ENCODE measurements around the gene MTMR2.
"Not testable (repeated sequence)": the region's sequence is repeated elsewhere in the genome, so short reads cannot be mapped to it uniquely, and the experiment has no call there.

DNA sequence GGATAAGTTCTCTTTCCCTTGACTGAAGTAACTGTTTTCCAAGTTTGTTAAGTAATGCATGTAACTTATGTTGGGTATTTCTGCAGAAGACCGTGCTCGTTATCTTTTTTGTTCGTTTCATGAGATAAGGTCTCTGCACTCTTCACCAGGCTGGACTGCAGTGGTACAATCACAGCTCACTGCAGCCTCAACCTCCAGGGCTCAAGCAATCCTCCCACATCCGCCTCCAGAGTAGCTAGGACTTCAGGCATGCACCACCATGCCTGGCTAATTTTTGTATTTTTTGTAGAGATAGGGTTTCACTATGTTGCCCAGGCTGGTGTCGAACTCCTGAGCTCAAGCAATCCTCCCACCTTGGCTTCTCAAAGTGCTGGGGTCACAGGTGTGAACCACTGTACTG is 69.5 kb downstream of the MTMR2 start:
- TF ChIP-seq, protein P1, sequence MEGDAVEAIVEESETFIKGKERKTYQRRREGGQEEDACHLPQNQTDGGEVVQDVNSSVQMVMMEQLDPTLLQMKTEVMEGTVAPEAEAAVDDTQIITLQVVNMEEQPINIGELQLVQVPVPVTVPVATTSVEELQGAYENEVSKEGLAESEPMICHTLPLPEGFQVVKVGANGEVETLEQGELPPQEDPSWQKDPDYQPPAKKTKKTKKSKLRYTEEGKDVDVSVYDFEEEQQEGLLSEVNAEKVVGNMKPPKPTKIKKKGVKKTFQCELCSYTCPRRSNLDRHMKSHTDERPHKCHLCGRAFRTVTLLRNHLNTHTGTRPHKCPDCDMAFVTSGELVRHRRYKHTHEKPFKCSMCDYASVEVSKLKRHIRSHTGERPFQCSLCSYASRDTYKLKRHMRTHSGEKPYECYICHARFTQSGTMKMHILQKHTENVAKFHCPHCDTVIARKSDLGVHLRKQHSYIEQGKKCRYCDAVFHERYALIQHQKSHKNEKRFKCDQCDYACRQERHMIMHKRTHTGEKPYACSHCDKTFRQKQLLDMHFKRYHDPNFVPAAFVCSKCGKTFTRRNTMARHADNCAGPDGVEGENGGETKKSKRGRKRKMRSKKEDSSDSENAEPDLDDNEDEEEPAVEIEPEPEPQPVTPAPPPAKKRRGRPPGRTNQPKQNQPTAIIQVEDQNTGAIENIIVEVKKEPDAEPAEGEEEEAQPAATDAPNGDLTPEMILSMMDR (IDR thresholded peaks at IDR 0.05 in 2 of 3, conservative IDR thresholded peaks at IDR 0.05 in 1 of 3; ENCODE audit: control insufficient read depth in 2 of 3, extremely low read depth in 1 of 3, insufficient read depth in 1 of 3, low read depth in 3 of 3, low read length in 3 of 3): not testable (repeated sequence)
- not testable (repeated sequence) for TF ChIP-seq MYB (IDR thresholded peaks at IDR 0.05; ENCODE audit: borderline replicate concordance, low read depth, low read length); SMAD1 (IDR thresholded peaks at IDR 0.05; ENCODE audit: low read depth, partially characterized antibody); TCF12 (IDR thresholded peaks at IDR 0.05; ENCODE audit: low read depth, low read length); CUX1 (IDR thresholded peaks at IDR 0.05; ENCODE audit: insufficient replicate concordance, low read depth, low read length); RAD21 (IDR thresholded peaks at IDR 0.05; ENCODE audit: insufficient read depth, low read depth, low read length); KDM1A (IDR thresholded peaks at IDR 0.05; ENCODE audit: borderline replicate concordance); WRNIP1 (IDR thresholded peaks at IDR 0.05; ENCODE audit: borderline replicate concordance, low read depth, low read length); MAX (IDR thresholded peaks at IDR 0.05; ENCODE audit: low read depth, low read length); BHLHE40 (IDR thresholded peaks at IDR 0.05; ENCODE audit: borderline replicate concordance in 1 of 2, low read depth in 2 of 2, low read length in 1 of 2); FOXM1 (IDR thresholded peaks at IDR 0.05; ENCODE audit: low read depth, low read length); TCF7 (IDR thresholded peaks at IDR 0.05; ENCODE audit: borderline replicate concordance); POLR2A (IDR thresholded peaks at IDR 0.05; ENCODE audit: low read depth, low read length)
- TF ChIP-seq, protein P2, sequence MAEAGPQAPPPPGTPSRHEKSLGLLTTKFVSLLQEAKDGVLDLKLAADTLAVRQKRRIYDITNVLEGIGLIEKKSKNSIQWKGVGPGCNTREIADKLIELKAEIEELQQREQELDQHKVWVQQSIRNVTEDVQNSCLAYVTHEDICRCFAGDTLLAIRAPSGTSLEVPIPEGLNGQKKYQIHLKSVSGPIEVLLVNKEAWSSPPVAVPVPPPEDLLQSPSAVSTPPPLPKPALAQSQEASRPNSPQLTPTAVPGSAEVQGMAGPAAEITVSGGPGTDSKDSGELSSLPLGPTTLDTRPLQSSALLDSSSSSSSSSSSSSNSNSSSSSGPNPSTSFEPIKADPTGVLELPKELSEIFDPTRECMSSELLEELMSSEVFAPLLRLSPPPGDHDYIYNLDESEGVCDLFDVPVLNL (IDR thresholded peaks at IDR 0.05; ENCODE audit: low read depth, low read length): not testable (repeated sequence)
